GM19468 (cell line): Measurements from ENCODE around the gene PLIN1.

Experiments used
- ATAC-seq: cut with Tn5 transposase; IDR thresholded peaks from one replicate; pipeline ENCODE4 v1.9.1; 2021; ENCODE audit warnings: mild to moderate bottlenecking, moderate library complexity, moderate number of reproducible peaks; ENCODE audit not compliant: unreplicated experiment; ENCODE audit errors: extremely low read depth

PLIN1 gene

DNA sequence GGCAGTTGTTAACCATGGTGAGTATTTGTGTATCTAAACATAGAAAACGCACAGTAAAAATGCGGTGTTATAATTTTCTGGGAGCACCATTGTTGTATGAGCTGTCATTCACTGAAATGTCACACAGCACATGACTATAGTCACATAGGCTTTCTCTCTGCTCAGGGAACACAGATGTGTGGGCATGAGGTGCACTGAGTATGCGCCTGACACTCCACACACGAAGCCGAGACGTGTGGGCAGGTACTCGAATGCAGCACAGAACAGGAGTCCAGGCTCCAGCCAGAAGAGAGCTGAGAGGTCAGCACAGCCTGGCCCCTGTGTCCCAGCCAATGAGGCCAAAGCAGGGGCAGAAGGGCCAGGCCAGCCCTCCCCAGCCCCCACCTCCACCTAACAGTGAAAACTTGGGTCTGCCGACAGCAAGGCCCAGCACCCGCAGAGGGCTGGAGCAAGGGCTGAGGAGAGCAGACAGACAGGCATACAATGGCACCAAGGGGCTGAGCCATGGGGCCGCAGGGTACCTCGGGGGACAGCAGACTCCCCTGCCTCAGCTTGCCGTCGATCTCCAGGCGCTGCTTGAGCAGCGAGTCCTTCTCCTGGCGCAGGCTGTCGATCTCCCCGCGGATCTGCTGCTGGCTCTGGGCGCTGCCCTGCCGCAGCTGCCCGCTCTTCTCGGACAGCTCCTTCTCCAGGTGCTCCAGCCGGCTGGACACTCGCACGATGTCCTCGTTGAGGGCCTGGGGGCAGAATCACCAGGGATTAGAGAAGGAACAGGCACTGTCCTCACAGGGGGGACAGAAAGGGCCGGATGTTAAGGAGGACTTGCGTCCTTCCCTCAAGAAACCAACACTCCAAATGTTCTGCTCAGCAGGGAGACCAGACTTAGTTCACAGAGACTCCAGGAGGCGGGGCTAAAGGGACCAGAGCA is 47.9 kb downstream of the PLIN1 start:
- no peak for ATAC-seq

DNA sequence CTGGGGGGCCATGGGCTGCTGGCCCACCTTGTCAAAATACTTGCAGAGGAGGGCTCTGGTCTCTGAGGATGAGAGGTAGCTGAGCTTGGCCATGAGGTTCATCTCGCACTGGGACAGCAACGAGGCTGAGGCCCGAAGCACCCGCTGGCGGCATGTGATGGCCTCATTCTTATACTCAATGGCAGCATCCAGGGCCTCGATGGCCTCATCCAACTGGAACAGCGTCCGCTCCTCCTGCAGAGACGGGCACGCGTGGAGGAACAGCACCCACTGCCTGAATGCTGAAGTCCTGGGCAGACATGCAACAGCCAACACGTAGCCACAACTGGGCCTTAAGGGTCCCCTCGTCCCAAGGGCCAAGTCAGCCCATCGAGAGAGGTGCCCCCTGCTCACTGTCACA is 48.9 kb downstream of the PLIN1 start:
- ATAC-seq: no peak

DNA sequence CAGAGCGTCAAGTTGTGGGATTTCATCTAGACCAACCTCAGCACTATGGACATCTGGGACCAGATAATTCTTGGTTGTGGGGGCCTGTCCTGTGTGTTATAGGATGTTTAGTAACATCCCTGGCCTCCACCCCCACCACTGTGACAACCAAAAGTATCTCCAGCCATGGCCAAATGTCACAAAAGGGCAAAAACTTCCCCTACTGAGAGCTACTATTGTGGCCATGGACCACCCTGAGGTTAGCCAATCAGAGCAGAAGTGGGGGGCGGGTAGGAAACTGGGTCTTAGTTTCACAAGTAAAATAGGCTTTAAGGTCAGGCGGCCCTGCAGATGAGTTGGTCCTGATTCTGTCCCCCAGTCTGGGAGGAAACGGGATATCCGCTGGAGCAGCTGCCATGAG is 49.3 kb downstream of the PLIN1 start:
- ATAC-seq: no peak

DNA sequence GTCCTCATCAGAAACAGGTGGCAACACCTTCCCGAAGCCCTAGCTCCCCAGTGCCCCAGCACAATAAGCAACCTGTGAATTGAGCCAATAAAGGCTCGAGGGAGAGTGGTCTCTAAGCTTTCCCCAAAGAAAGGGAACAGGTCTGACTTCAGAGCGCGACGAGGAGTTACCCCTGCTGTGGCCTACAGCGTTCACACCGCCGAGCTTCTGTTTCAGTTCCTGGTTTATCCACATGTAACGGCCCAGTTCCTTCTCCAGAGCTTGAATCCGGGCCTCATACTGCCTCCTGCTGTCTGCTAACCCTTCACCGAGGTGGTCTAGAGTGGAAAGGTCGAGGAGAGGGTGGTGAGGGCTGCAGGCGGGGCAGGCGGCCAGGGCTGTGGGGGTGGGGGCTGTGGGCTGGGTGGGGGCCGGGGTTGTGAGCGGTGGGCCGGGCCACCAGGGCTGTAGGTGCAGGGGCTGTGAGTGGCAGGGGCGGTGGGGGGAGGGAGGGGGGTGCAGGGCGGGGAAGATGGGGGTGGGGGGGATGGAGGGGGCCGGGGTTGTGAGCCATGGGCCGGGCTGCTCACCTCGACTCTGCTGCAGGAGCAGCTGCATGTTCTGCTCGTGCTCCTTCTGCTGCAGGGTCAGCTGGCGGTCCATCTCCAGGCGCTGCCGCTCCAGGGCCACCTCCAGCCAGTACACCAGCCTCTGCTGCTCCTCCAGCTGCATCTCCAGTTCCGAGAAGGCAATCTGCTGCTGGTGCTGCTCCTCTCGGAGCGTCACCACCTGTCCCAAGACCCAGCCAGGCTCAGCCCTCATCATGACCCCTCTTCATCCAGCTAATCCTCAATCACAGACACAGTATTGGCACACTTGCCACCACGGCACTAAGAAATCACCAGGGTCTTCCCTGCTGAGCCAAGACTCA is 50.1 kb downstream of the PLIN1 start:
- no peak for ATAC-seq

DNA sequence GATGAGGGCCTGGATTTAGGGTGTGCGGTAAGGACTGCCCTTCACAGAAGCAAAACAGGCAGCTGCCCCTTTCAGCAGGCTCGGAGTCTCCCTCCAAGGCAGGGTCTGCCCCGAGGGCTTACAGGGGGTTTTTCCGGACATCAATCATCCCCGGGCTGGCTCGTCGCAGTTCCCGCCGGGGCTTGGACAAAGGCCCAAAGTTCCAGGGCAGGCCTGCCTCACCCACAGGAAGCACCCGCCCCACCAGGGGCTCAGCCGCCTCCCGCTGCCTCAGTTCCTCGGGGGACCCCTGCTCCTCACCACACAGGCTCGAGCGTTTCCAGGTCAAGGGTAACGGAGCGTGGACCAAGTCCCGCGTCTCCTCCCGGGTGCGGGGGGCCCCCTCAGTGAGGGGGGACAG is 50.9 kb downstream of the PLIN1 start:
- ATAC-seq: no peak

DNA sequence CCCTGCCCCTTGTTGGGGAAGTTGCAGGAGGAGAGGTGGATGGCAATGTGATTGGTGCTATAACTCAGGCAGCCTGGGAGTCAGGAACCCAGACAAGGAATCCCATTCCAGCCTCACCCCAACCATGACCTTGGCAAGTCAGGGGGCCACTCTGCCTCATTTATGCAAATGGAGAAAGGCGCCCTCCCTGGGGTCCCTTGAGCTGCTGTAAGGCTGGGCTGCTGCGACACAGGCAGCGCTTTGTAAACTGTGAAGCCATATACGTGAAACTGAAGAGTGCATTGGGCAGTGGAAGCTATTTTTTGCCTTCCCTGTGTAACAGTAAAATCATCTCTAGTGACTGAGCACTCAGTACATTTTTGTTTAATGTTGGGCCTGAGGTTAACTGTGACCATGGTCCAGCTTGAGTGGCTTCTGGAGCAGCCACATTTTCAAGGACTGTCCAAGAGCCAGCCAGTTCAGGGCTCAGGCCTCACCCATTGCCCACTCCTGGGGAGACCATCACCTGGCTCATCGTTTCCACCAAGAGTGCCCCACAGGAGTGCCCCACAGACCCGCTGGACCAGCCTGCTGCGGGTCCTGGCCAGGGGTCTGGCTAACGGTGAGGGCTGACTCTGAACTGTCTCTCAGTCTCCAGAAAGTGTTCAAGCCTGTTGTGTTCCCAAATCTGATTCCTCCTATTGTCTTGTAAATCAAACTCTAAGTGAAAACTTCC is 51.8 kb downstream of the PLIN1 start:
- no peak for ATAC-seq

DNA sequence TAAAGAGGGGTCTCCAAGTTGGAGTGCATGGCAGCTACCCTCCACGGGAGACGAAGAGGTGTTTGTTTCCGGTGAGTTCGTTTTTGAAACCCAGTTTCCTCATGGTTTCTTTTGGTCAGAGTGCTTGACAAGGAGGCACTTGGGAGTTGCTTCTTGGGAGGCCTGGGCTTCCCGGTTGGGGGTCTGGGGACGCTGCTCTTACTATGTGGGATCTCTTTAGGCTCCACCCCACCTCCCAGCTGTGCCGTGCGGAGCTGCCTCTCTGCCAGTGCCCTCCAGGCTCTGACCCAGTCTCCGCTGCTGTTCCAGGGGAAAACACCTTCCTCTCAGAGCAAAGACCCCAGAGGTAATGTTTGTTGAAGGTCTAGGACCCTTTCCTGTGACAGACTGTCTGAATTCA is 53.5 kb downstream of the PLIN1 start:
- ATAC-seq: no peak

DNA sequence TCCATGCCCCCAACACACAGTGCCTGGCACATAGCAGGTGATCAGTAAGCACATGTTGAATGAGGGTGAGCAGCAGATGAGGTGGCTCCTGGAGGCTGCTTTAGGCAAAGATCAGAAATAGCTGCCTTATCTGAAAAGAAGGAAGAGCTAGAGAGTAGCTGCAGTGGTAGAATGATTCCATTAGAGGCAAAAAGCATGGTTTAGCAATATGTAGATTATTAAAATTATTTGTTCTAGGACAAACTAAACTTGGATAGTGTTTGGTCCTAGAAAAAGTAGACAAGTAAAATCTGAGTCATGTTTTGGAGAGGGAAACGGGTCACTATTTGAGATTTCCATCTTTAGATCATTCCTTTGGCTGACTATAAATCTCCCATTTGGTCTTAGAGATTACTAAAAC is 56.0 kb downstream of the PLIN1 start:
- ATAC-seq: no peak

DNA sequence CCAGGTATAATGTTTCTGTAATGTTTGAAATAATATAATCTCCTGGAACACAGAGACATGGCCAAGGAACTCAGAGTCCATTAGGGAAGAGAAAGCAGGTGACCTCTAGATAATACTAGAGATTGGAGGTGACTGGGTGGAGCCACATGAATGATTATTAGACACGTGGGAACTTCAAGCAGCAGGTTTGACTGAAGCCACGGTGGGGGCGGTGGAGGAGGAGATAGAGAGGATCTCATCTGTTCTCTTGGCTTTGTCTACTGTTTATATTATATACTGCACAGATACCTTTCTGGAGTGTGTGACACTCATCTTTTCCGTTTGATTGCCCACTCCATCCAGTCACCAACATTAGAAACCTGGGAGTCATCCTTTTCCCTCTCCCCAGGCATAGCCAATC is 57.6 kb downstream of the PLIN1 start:
- ATAC-seq: no peak

DNA sequence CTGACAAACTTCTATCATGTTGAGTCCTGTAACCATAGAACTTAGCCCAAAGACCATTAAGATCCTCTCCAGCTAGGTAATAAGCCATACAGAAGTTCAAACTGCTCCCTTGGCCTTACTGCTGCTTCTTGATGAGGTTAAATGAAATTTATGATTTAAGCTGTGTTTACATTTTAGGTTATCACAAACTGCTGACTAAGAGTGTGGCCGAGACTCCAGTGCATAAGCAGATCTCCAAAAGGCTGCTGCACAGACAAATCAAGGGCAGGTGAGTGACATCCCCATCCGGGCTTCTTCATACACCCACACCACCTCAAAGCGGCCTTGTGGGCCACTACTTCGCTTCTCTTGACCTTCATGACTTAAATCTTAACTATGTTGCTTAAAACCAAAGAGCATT is 62.9 kb downstream of the PLIN1 start:
- no peak for ATAC-seq

DNA sequence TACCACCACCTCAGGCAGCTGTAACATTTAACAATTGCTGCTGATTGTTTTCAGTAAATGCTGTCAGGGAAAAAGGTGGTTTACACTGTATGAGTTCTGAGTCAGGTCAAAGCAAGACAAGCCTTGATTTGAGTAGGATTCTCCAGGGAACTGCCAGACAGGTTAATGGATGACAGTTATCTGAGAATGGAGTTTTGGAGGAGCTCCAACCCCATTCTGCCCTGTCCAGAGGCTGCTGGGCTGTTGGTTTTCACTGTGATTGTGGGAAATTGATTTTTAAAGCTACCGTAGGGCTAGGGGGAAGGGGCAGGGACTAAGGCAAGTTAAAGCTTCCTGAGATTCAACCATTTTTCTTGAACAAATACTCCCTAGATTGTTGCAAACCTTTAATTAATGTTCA is 64.0 kb downstream of the PLIN1 start:
- no peak for ATAC-seq
